SU-DHL-6 (cell line): ENCODE data around the gene GRIA3.

ENCODE experiments used
- CTCF ChIP-seq: fragments of 200-600 bp; sonication (generic); IDR thresholded peaks from one replicate; pipeline ENCODE4 v1.5.1; 2017; ENCODE audit warnings: antibody characterized with exemption, mild to moderate bottlenecking, low read length, moderate library complexity; ENCODE audit not compliant: insufficient read depth, poor library complexity, severe bottlenecking
- EZH2phosphoT487 ChIP-seq: fragments of 200-600 bp; sonication (generic), shearing (Covaris generic); conservative IDR thresholded peaks from 2 replicates; pipeline ENCODE4 v1.6.1; 2018; ENCODE audit warnings: mild to moderate bottlenecking, antibody characterized with exemption, low read length, moderate library complexity, mixed read lengths

- no peak for TF ChIP-seq CTCF
- no peak for TF ChIP-seq EZH2phosphoT487
Observed at GRCh38 chrX:123274796-123275195, 90.7 kb downstream of the GRIA3 start.
